A549 (cell line): Measurements from ENCODE around the gene SRPRA.

Source experiments
- CHD4 ChIP-seq: fragments of 200-600 bp; sonication (generic); IDR thresholded peaks from 2 replicates; pipeline ENCODE4 v1.6.1; 2016; ENCODE audit warnings: antibody characterized with exemption, mild to moderate bottlenecking, borderline replicate concordance
- EP300 ChIP-seq, 2 experiments: fragments of >200 bp; sonication (Bioruptor Twin); formaldehyde crosslinking; IDR thresholded peaks; 2 replicates in 1 of 2; 3 replicates in 1 of 2; pipeline ENCODE4 v1.6.1; 2016 to 2017
- KDM5A ChIP-seq: fragments of 200-600 bp; sonication (generic); IDR thresholded peaks from 2 replicates; pipeline ENCODE4 v1.6.1; 2016; ENCODE audit warnings: antibody characterized with exemption, mild to moderate bottlenecking
- PHF8 ChIP-seq: fragments of 200-600 bp; sonication (generic); IDR thresholded peaks from 2 replicates; pipeline ENCODE4 v1.6.1; 2016; ENCODE audit warnings: low read depth, mild to moderate bottlenecking, antibody characterized with exemption, moderate library complexity, borderline replicate concordance
- POLR2A ChIP-seq: IDR thresholded peaks from 2 replicates; pipeline ENCODE4 v1.6.1; 2012; ENCODE audit warnings: mild to moderate bottlenecking, low read length
- RAD21 ChIP-seq, 2 experiments: fragments of >200 bp in 1 of 2; sonication (Bioruptor Twin) in 1 of 2; formaldehyde crosslinking in 1 of 2; IDR thresholded peaks in 1 of 2; conservative IDR thresholded peaks in 1 of 2; 2 replicates in 1 of 2; 3 replicates in 1 of 2; pipeline ENCODE4 v1.6.1; 2012 to 2018; ENCODE audit warnings: inconsistent platforms in 1 of 2
- RCOR1 ChIP-seq: fragments of 150-350 bp; IDR thresholded peaks from 2 replicates; pipeline ENCODE4 v1.6.1; 2014; ENCODE audit warnings: antibody characterized with exemption, low read length, low read depth
- SMC3 ChIP-seq: fragments of >200 bp; sonication (Bioruptor Twin); formaldehyde crosslinking; IDR thresholded peaks from 3 replicates; pipeline ENCODE4 v1.6.1; 2018; ENCODE audit warnings: inconsistent platforms
- TF ChIP-seq, protein P1 (sequence below): fragments of >200 bp; sonication (Bioruptor Twin); formaldehyde crosslinking; IDR thresholded peaks from 3 replicates; pipeline ENCODE4 v1.5.1; 2016
- TF ChIP-seq, protein P2 (sequence below): fragments of 250-450 bp; sonication (Bioruptor Pico); IDR thresholded peaks from 2 replicates; pipeline ENCODE4 v1.5.0; 2021; ENCODE audit warnings: mild to moderate bottlenecking, moderate library complexity, borderline replicate concordance
- TF ChIP-seq, protein P3 (sequence below): fragments of 450-650 bp; IDR thresholded peaks from 2 replicates; pipeline ENCODE4 v1.6.1; 2014; ENCODE audit warnings: antibody characterized with exemption
- TF ChIP-seq, protein P4 (sequence below): fragments of 200-600 bp; sonication (generic); IDR thresholded peaks from 2 replicates; pipeline ENCODE4 v1.6.1; 2016; ENCODE audit warnings: antibody characterized with exemption, mild to moderate bottlenecking, moderate library complexity
- TF ChIP-seq, protein P5 (sequence below): IDR thresholded peaks from 2 replicates; pipeline ENCODE4 v1.6.1; 2012

DNA sequence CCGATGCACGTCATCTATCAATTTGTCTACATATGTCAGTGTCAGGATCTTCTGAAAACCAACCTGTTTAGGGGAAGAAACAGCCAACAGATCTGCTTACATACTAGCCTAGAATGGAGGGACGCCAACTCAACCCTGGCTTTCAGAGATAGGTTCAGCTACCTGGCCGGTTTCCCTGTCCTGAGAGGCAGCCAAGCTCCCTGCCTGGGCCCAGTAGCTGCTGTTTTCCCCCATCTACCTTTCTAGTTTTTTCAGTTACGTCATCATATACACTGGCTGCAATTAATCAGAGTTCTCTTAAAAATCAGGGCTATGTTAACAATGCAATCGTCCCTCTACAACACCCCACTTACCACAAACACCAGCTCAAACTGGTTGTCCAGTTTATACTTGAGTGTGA is 1.0 kb downstream of the SRPRA start:
- TF ChIP-seq, protein P1, sequence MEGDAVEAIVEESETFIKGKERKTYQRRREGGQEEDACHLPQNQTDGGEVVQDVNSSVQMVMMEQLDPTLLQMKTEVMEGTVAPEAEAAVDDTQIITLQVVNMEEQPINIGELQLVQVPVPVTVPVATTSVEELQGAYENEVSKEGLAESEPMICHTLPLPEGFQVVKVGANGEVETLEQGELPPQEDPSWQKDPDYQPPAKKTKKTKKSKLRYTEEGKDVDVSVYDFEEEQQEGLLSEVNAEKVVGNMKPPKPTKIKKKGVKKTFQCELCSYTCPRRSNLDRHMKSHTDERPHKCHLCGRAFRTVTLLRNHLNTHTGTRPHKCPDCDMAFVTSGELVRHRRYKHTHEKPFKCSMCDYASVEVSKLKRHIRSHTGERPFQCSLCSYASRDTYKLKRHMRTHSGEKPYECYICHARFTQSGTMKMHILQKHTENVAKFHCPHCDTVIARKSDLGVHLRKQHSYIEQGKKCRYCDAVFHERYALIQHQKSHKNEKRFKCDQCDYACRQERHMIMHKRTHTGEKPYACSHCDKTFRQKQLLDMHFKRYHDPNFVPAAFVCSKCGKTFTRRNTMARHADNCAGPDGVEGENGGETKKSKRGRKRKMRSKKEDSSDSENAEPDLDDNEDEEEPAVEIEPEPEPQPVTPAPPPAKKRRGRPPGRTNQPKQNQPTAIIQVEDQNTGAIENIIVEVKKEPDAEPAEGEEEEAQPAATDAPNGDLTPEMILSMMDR: no peak
- TF ChIP-seq, protein P2, sequence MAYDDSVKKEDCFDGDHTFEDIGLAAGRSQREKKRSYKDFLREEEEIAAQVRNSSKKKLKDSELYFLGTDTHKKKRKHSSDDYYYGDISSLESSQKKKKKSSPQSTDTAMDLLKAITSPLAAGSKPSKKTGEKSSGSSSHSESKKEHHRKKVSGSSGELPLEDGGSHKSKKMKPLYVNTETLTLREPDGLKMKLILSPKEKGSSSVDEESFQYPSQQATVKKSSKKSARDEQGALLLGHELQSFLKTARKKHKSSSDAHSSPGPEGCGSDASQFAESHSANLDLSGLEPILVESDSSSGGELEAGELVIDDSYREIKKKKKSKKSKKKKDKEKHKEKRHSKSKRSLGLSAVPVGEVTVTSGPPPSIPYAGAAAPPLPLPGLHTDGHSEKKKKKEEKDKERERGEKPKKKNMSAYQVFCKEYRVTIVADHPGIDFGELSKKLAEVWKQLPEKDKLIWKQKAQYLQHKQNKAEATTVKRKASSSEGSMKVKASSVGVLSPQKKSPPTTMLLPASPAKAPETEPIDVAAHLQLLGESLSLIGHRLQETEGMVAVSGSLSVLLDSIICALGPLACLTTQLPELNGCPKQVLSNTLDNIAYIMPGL (CRISPR knock-in tag): no peak
- TF ChIP-seq EP300 (IDR thresholded peaks at IDR 0.05): no peak
- TF ChIP-seq, protein P3, sequence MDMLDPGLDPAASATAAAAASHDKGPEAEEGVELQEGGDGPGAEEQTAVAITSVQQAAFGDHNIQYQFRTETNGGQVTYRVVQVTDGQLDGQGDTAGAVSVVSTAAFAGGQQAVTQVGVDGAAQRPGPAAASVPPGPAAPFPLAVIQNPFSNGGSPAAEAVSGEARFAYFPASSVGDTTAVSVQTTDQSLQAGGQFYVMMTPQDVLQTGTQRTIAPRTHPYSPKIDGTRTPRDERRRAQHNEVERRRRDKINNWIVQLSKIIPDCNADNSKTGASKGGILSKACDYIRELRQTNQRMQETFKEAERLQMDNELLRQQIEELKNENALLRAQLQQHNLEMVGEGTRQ: no peak
- TF ChIP-seq RAD21 (conservative IDR thresholded peaks at IDR 0.05 in 1 of 2, IDR thresholded peaks at IDR 0.05 in 1 of 2): no peak
- no peak for TF ChIP-seq PHF8
- no peak for TF ChIP-seq SMC3
- TF ChIP-seq, protein P4, sequence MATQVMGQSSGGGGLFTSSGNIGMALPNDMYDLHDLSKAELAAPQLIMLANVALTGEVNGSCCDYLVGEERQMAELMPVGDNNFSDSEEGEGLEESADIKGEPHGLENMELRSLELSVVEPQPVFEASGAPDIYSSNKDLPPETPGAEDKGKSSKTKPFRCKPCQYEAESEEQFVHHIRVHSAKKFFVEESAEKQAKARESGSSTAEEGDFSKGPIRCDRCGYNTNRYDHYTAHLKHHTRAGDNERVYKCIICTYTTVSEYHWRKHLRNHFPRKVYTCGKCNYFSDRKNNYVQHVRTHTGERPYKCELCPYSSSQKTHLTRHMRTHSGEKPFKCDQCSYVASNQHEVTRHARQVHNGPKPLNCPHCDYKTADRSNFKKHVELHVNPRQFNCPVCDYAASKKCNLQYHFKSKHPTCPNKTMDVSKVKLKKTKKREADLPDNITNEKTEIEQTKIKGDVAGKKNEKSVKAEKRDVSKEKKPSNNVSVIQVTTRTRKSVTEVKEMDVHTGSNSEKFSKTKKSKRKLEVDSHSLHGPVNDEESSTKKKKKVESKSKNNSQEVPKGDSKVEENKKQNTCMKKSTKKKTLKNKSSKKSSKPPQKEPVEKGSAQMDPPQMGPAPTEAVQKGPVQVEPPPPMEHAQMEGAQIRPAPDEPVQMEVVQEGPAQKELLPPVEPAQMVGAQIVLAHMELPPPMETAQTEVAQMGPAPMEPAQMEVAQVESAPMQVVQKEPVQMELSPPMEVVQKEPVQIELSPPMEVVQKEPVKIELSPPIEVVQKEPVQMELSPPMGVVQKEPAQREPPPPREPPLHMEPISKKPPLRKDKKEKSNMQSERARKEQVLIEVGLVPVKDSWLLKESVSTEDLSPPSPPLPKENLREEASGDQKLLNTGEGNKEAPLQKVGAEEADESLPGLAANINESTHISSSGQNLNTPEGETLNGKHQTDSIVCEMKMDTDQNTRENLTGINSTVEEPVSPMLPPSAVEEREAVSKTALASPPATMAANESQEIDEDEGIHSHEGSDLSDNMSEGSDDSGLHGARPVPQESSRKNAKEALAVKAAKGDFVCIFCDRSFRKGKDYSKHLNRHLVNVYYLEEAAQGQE: no peak
- TF ChIP-seq RCOR1: no peak
- TF ChIP-seq KDM5A: no peak
- TF ChIP-seq POLR2A: no peak
- TF ChIP-seq, protein P5, sequence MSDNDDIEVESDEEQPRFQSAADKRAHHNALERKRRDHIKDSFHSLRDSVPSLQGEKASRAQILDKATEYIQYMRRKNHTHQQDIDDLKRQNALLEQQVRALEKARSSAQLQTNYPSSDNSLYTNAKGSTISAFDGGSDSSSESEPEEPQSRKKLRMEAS: no peak
- no peak for TF ChIP-seq CHD4
